ENCODE measurements around the gene SLC7A14.

SLC7A14 gene

GRCh38 chr3:170487031-170487430, 98.8 kb downstream of the SLC7A14 start:
- TF ChIP-seq CTCF (IDR thresholded peaks at IDR 0.05; ENCODE audit: insufficient read depth, low read depth, low read length, missing control alignments): no peak
- DNase-seq (ENCODE audit: low read depth): no peak
- no peak overlapping the region for H3K4me3 ChIP-seq (ENCODE audit: low read length)

DNA sequence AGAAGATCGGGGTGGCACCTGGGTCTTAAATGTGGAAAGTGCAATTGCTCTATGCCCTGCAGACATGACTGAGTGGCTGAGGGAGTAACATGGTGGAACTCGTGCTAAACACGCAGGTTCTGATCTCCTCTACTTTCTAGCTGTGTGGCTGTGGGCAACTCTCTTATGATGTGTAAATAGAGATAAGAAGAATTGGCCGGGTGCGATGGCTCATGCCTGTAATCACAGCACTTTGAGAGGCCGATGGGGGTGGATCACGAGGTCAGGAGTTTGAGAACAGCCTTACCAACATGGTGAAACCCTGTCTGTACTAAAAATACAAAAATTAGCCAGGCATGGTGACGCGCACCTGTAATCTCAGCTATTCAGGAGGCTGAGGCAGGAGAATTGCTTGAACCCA, 99.5 kb downstream of the SLC7A14 start:
- DNase-seq (ENCODE audit: low read depth): no peak
- no peak for TF ChIP-seq CTCF (IDR thresholded peaks at IDR 0.05; ENCODE audit: insufficient read depth, low read depth, low read length, missing control alignments)
- no peak overlapping the region for H3K4me3 ChIP-seq (ENCODE audit: low read length)

DNA sequence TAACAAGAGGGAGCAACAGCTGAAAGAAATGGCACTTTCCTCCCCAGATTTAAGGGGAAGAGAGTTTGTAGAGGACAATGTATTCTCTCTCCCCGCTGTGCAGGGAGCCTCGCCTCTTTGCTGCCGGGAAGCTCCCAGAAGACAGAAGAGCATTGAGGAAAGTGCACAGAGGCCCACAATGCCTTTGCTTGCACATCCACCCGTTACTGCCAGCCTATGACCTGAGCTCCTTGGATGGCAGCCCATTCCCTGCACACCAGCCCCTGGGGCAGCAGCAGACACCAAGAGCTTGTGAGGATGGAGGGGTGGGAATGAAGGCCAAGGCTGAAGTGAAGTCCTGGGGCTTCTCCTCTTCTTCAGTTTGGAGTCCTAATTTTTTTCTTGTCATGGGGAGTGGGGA, 100.2 kb downstream of the SLC7A14 start:
- no peak for TF ChIP-seq CTCF (IDR thresholded peaks at IDR 0.05; ENCODE audit: insufficient read depth, low read depth, low read length, missing control alignments)

DNA sequence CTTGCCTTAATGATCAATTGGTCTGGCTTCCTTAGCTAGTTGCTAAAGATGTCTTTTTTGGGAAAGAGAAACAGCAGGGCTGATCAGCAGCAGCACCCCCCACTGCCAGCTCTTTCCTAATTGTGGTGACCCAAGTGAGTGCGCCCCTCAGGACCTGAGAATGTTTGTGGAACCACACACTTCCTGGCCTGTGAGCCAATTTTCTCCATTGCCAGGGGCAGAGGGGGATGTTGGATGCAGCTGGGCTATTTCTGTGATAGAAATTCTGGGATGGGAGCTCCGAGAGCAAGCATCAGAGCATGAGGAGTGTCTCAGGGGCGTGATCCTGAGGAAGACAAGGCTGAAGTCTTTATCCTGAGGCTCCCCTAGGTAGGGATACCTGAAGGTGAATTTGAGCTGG, 100.6 kb downstream of the SLC7A14 start:
- no peak overlapping the region for H3K4me3 ChIP-seq (ENCODE audit: low read length)
- DNase-seq (ENCODE audit: low read depth): no peak
- TF ChIP-seq CTCF (IDR thresholded peaks at IDR 0.05; ENCODE audit: insufficient read depth, low read depth, low read length, missing control alignments): no peak

More for the DNA sequence above, 100.2 kb downstream of the SLC7A14 start:
- no peak overlapping the region for H3K4me3 ChIP-seq (ENCODE audit: low read length)
- no peak for DNase-seq (ENCODE audit: low read depth)

GRCh38 chr3:170484869-170485268, 101.0 kb downstream of the SLC7A14 start:
- no peak for DNase-seq (ENCODE audit: low read depth)
- no peak overlapping the region for H3K4me3 ChIP-seq (ENCODE audit: low read length)
- TF ChIP-seq CTCF (IDR thresholded peaks at IDR 0.05; ENCODE audit: insufficient read depth, low read depth, low read length, missing control alignments): no peak

GRCh38 chr3:170483485-170484262, 102.2 kb downstream of the SLC7A14 start:
- peak; percentile 17 for DNase-seq (ENCODE audit: low read depth)
- no peak overlapping the region for H3K4me3 ChIP-seq (ENCODE audit: low read length)
- peak; percentile 20 for TF ChIP-seq CTCF (IDR thresholded peaks at IDR 0.05; ENCODE audit: insufficient read depth, low read depth, low read length, missing control alignments)

DNA sequence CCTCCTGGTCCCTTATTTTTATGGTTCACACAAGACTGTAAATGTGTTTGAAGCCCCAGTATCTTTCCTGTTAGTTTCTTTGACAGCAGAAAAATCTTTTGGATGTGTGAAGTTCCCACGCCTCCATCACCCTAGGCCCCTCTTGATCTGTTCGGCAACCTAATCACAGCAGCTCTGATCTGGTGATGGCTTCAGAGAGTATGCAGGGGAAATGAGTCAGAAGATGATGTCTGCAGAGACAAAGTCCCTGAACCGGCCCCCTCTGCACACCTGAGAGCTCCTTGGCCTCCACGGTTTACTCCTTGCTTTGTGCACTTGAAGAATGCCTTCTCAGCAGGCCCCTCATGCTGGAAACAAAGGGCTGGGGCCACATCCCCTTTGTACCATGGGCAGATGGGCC, 103.7 kb downstream of the SLC7A14 start:
- peak; percentile 42 for DNase-seq (ENCODE audit: low read depth)
- no peak for TF ChIP-seq CTCF (IDR thresholded peaks at IDR 0.05; ENCODE audit: insufficient read depth, low read depth, low read length, missing control alignments)
- no peak overlapping the region for H3K4me3 ChIP-seq (ENCODE audit: low read length)
